ENCODE results near the gene UBE2N.
A peak's percentile ranks its signal among the peaks of the same experiment; 100 is the strongest.

The UBE2N gene

DNA sequence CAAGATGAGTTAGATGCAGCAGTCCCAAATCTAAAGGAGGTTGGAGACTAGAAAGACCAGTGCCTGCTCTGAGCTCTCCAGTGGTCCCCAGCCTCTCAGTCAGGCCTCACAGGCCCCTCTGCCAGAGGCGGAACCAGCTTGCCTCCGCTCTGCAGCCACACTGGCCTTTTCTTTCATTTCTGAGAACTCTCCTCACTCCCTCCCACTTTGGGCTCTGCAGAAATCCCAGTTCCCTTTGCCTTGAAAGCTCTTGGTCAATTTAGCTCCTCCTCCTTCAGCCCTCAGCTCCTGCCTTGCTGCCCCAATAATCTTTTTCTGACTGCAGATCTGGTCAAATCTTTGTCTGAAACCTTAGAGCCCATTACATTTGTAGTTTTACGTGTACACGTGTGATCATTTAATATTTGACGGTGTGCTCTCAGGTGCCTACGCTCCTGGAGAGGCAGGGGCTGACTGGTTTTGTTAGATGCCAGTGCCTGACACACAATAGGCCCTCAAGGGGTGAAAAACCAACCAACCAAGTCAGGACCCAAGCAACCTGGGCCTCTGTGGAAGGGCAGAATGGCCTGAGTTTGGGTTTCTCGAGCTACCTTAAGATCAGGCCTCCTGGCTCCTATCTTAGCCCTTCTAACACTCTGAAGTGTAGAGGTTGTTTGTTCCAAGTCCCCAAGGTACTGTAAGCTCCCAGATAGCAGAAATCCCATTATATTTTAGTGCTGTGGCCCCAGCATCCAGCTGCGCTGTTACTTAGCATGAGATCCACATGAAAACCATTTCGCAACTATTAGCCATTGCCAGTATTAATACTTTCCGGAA, 65.1 kb downstream of the UBE2N start (continued):
- TF ChIP-seq KLF7 (tag by site-specific recombination; IDR thresholded peaks at IDR 0.05; ENCODE audit: borderline replicate concordance) (no peak), ZNF404 (tag by site-specific recombination; IDR thresholded peaks at IDR 0.05) (no peak), ZNF423 (tag by site-specific recombination; IDR thresholded peaks at IDR 0.05) (0 out of 2 replicates have a peak, but pooled peaks have one; percentile 34), YY1 (tag by site-specific recombination; IDR thresholded peaks at IDR 0.05) (0 out of 2 replicates have a peak, but pooled peaks have one; percentile 9), ZBTB20 (tag by site-specific recombination; IDR thresholded peaks at IDR 0.05) (peak; percentile 32), SP3 (tag by site-specific recombination; IDR thresholded peaks at IDR 0.05) (peak; percentile 31; the same call in 1 of the 2 replicates), SALL2 (tag by site-specific recombination; IDR thresholded peaks at IDR 0.05; ENCODE audit: borderline replicate concordance) (no peak)
- TF ChIP-seq, protein P1, sequence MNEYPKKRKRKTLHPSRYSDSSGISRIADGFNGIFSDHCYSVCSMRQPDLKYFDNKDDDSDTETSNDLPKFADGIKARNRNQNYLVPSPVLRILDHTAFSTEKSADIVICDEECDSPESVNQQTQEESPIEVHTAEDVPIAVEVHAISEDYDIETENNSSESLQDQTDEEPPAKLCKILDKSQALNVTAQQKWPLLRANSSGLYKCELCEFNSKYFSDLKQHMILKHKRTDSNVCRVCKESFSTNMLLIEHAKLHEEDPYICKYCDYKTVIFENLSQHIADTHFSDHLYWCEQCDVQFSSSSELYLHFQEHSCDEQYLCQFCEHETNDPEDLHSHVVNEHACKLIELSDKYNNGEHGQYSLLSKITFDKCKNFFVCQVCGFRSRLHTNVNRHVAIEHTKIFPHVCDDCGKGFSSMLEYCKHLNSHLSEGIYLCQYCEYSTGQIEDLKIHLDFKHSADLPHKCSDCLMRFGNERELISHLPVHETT (tag by site-specific recombination; IDR thresholded peaks at IDR 0.05) = no peak

DNA sequence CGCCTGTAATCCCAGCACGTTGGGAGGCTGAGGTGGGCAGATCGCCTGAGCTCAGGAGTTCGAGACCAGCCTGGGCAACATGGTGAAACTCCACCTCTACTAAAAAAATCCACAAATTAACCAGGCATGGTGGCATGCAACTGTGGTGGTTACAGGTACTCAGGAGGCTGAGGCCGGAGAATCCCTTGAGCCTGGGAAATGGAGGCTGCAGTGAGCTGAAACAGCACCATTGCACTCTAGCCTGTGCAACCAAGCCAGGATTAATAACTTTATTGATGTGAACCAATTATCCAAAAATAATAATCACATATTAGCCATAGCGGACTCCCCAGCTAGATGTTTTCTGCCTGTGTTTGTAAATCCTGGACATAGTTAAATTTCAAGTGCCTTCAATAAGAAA, 65.8 kb downstream of the UBE2N start:
- Histone ChIP-seq H3K27ac (ENCODE audit: extremely low read depth, low read depth, low read length) (no peak overlapping the region), H3K4me3 (ENCODE audit: low read depth, low read length) (no peak overlapping the region), H3K9me3 (ENCODE audit: control insufficient read depth, insufficient read depth, low read depth, low read length) (no peaks in the 10 kb centered on the region), H3K4me1 (ENCODE audit: control insufficient read depth, insufficient read depth, low read length) (peaks cover 6% of the 10 kb centered on the region), H3K36me3 (ENCODE audit: control insufficient read depth in 2 of 2, insufficient read depth in 1 of 2, low read length in 2 of 2) (no peaks in the 10 kb centered on the region)
- TF ChIP-seq SCRT2 (tag by site-specific recombination; IDR thresholded peaks at IDR 0.05) = 0 out of 2 replicates have a peak, but pooled peaks have one; percentile 11
- TF ChIP-seq, protein P2, sequence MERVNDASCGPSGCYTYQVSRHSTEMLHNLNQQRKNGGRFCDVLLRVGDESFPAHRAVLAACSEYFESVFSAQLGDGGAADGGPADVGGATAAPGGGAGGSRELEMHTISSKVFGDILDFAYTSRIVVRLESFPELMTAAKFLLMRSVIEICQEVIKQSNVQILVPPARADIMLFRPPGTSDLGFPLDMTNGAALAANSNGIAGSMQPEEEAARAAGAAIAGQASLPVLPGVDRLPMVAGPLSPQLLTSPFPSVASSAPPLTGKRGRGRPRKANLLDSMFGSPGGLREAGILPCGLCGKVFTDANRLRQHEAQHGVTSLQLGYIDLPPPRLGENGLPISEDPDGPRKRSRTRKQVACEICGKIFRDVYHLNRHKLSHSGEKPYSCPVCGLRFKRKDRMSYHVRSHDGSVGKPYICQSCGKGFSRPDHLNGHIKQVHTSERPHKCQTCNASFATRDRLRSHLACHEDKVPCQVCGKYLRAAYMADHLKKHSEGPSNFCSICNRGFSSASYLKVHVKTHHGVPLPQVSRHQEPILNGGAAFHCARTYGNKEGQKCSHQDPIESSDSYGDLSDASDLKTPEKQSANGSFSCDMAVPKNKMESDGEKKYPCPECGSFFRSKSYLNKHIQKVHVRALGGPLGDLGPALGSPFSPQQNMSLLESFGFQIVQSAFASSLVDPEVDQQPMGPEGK (tag by site-specific recombination; IDR thresholded peaks at IDR 0.05) = no peak
- no peak for TF ChIP-seq ZNF629 (tag by site-specific recombination; IDR thresholded peaks at IDR 0.05)
- TF ChIP-seq KLF16 (tag by site-specific recombination; IDR thresholded peaks at IDR 0.05) = no peak
- no peak for TF ChIP-seq ZSCAN23 (tag by site-specific recombination; IDR thresholded peaks at IDR 0.05)
- TF ChIP-seq, protein P3, sequence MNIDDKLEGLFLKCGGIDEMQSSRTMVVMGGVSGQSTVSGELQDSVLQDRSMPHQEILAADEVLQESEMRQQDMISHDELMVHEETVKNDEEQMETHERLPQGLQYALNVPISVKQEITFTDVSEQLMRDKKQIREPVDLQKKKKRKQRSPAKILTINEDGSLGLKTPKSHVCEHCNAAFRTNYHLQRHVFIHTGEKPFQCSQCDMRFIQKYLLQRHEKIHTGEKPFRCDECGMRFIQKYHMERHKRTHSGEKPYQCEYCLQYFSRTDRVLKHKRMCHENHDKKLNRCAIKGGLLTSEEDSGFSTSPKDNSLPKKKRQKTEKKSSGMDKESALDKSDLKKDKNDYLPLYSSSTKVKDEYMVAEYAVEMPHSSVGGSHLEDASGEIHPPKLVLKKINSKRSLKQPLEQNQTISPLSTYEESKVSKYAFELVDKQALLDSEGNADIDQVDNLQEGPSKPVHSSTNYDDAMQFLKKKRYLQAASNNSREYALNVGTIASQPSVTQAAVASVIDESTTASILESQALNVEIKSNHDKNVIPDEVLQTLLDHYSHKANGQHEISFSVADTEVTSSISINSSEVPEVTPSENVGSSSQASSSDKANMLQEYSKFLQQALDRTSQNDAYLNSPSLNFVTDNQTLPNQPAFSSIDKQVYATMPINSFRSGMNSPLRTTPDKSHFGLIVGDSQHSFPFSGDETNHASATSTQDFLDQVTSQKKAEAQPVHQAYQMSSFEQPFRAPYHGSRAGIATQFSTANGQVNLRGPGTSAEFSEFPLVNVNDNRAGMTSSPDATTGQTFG (tag by site-specific recombination; IDR thresholded peaks at IDR 0.05; ENCODE audit: borderline replicate concordance) = no peak
- CTCF ChIA-PET = no interaction called here
- POLR2A ChIA-PET = no interaction called here

DNA sequence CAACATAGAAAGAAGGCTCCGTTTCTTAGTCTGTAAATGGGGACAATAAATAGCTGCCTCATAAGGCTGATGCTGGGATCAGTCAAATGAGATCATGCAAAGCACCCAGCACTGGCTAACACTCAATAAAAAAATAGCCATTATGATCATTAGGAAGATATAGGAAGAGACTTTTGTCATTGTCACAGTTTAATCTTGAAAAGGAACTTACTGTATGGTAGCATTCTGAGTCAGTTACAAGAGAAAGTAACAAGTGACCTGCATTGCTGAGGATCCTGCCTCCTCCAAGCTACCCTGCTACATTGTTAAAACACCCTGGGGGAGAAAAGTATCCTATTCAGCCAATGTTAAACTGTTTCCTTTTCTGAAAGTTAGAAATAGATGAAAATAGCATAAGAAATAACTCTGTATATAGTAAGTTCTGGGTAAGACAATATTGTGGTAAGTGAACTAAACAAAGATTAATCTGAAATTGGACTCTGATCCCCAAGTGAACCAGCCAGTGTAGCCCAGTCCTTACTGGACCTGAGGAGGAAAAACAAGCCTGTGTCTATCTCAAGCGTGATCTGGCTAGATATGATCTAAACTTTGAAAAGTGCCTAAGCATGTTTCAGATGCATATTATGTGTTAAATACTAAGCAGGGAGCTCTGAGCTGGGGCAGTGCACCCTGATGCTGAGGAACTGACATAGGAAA, 67.6 kb downstream of the UBE2N start:
- TF ChIP-seq, protein P4, sequence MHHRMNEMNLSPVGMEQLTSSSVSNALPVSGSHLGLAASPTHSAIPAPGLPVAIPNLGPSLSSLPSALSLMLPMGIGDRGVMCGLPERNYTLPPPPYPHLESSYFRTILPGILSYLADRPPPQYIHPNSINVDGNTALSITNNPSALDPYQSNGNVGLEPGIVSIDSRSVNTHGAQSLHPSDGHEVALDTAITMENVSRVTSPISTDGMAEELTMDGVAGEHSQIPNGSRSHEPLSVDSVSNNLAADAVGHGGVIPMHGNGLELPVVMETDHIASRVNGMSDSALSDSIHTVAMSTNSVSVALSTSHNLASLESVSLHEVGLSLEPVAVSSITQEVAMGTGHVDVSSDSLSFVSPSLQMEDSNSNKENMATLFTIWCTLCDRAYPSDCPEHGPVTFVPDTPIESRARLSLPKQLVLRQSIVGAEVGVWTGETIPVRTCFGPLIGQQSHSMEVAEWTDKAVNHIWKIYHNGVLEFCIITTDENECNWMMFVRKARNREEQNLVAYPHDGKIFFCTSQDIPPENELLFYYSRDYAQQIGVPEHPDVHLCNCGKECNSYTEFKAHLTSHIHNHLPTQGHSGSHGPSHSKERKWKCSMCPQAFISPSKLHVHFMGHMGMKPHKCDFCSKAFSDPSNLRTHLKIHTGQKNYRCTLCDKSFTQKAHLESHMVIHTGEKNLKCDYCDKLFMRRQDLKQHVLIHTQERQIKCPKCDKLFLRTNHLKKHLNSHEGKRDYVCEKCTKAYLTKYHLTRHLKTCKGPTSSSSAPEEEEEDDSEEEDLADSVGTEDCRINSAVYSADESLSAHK (tag by site-specific recombination; IDR thresholded peaks at IDR 0.05) = no peak
- no peak for TF ChIP-seq ZNF248 (tag by site-specific recombination; IDR thresholded peaks at IDR 0.05)
- peak; percentile 69 for TF ChIP-seq SCRT2 (tag by site-specific recombination; IDR thresholded peaks at IDR 0.05)
- no peak for TF ChIP-seq OSR2 (tag by site-specific recombination; IDR thresholded peaks at IDR 0.05)
- TF ChIP-seq RBAK (tag by site-specific recombination; IDR thresholded peaks at IDR 0.05) = no peak
- no peak for TF ChIP-seq SP7 (tag by site-specific recombination; IDR thresholded peaks at IDR 0.05)
- TF ChIP-seq GLIS1 (tag by site-specific recombination; IDR thresholded peaks at IDR 0.05) = peak; percentile 53
- TF ChIP-seq MZF1 (tag by site-specific recombination; IDR thresholded peaks at IDR 0.05; ENCODE audit: borderline replicate concordance) = 0 out of 2 replicates have a peak, but pooled peaks have one; percentile 12
- no peak overlapping the region for H3K4me3 ChIP-seq (ENCODE audit: low read depth, low read length)
- no peak overlapping the region for H3K27ac ChIP-seq (ENCODE audit: extremely low read depth, low read depth, low read length)
- ChIA-PET POLR2A (no interaction called here), CTCF (interaction anchor here (0.7 to 0.9 kb wide), 2 partner anchors 174 to 620 kb away, joined by 3 to 4 read pairs; no protein-coding TSS in a partner anchor)
- H3K36me3 ChIP-seq (ENCODE audit: control insufficient read depth in 2 of 2, insufficient read depth in 1 of 2, low read length in 2 of 2) = no peaks in the 10 kb centered on the region
- peaks cover 6% of the 10 kb centered on the region for H3K4me1 ChIP-seq (ENCODE audit: control insufficient read depth, insufficient read depth, low read length)
- H3K9me3 ChIP-seq (ENCODE audit: control insufficient read depth, insufficient read depth, low read depth, low read length) = no peaks in the 10 kb centered on the region

Data from HEK293 (cell line).